IPS-18c (cell line): ENCODE measurements around the gene CRYGB.

Experiments
- H3K4me3 ChIP-seq: 2 replicates; pipeline ENCODE4 v1.7.0; 2013; ENCODE audit warnings: low read depth, mild to moderate bottlenecking, low read length, moderate library complexity; ENCODE audit not compliant: insufficient read depth
- H3K9me3 ChIP-seq: one replicate; pipeline ENCODE4 v1.6.1; 2013; ENCODE audit warnings: mild to moderate bottlenecking, low read length, moderate library complexity; ENCODE audit not compliant: control insufficient read depth, insufficient read depth

The CRYGB gene

DNA sequence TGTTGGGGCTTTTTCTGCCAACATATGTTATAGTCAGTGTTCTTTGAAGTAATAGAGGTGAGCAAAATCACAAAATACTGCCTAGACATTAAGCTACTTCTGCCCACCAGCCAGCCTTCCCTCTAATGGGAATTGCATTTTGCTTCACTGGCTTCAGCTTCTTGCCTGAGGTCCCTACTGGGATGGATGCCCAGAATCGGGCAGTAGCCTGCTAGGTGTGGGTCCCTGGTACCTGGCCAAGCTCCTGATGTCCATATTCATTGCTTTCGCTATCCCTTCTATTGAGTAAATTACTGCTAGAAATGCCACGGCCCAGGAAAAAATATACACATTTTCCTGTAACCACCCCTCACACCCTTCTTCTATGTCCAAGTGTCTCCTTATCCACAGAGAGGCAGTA is 48.6 kb downstream of the CRYGB start:
- H3K4me3 ChIP-seq: no peak overlapping the region
- no peaks in the 10 kb centered on the region for H3K9me3 ChIP-seq

DNA sequence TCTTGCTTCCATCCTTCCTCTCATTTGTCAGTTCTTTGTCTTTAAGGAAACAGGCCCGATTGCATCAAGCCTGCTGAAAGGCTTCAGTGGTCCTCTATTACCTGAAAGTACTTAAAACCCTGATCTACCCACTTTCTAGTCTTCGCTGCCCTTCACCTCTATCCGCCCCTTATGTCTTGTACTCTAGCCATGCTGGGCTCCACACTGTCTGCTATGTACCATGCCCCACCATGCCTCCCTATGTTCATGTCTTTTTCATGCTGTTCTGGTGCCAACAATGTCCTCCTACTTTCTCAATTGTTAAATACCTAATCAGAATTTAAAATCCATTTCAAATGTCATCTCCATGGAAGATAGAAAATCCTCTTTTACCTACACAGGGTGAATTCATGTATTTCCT is 49.9 kb downstream of the CRYGB start:
- no peak overlapping the region for H3K4me3 ChIP-seq
- H3K9me3 ChIP-seq: no peaks in the 10 kb centered on the region

DNA sequence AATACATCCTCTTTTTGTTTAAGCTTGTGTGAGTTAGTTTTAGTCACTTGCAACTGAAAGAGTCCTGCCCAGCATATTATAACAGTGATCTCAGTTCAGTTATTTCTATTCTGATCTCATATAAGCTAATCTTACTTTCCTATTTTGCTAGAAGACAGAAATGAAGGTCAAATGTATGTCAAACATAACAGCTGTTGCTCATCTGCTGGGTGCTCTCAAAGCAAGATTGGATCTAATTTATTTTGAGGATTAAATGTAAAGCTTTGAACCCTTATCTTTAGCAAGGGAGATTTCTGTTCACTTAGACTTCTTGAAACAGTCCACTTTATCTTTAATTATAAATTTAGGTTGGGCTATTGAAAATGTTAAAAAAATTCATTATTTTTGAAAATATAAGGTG is 52.8 kb downstream of the CRYGB start:
- no peaks in the 10 kb centered on the region for H3K9me3 ChIP-seq
- no peak overlapping the region for H3K4me3 ChIP-seq
